Heart right ventricle (tissue), 16 donors: Measurements from ENCODE around the gene RBFOX2. TPM values are rescaled to one million over a fixed set of nuclear protein-coding genes. Genes with fewer than 3 reads are reported as not detected.
A peak's percentile ranks its signal among the peaks of the same experiment; 100 is the strongest.

ENCODE experiments used
- ATAC-seq, 8 donors: fragments of 200-7000 bp; cut with Tn5 transposase; one replicate each; pipeline ENCODE4 v1.9.1; 2020; ENCODE audit warnings: mild to moderate bottlenecking in 8 of 8, moderate library complexity in 8 of 8, moderate number of reproducible peaks in 1 of 8
- DNase-seq, 2 donors: peaks; one replicate each; pipeline ENCODE4 v3.0.0-alpha.2; 2020
- H3K27ac ChIP-seq, 10 donors: fragments of 200-600 bp; sonication (generic) in 2 of 10; one replicate each; pipeline versions ENCODE4 v1.5.0 to v1.8.0; 2020 to 2022; ENCODE audit warnings: mild to moderate bottlenecking in 3 of 10
- H3K27me3 ChIP-seq, 7 donors: fragments of 200-600 bp; one replicate each; pipeline ENCODE4 v1.8.0; 2021 to 2022; ENCODE audit warnings: mild to moderate bottlenecking in 2 of 7
- H3K36me3 ChIP-seq, 9 donors: fragments of 200-600 bp; sonication (generic) in 1 of 9; one replicate each; pipeline versions ENCODE4 v1.5.0 to v1.8.0; 2020 to 2022; ENCODE audit warnings: mild to moderate bottlenecking in 2 of 9
- H3K4me1 ChIP-seq, 9 donors: fragments of 200-600 bp; sonication (generic) in 1 of 9; one replicate each; pipeline versions ENCODE4 v1.5.0 to v1.8.0; 2020 to 2022; ENCODE audit warnings: mild to moderate bottlenecking in 4 of 9
- H3K4me3 ChIP-seq, 10 donors: fragments of 200-600 bp; sonication (generic) in 2 of 10; one replicate each; pipeline versions ENCODE4 v1.5.0 to v1.8.0; 2020 to 2022; ENCODE audit warnings: mild to moderate bottlenecking in 7 of 10, moderate library complexity in 2 of 10
- H3K9me3 ChIP-seq, 11 donors: fragments of 200-600 bp in 10 of 11; sonication (generic) in 2 of 11; one replicate each; pipeline versions ENCODE4 v1.5.0 to v1.8.0; 2013 to 2022; ENCODE audit warnings: mild to moderate bottlenecking in 2 of 11, control low read depth in 1 of 11, moderate library complexity in 1 of 11
- CTCF ChIP-seq, 9 donors: fragments of 200-600 bp; sonication (generic) in 2 of 9; IDR thresholded peaks; one replicate each; pipeline versions ENCODE4 v1.5.0 to v1.8.0; 2021 to 2022; ENCODE audit warnings: antibody characterized with exemption in 9 of 9, mild to moderate bottlenecking in 5 of 9, moderate library complexity in 1 of 9
- WGBS, 2 donors: extraction: QIAGEN DNeasy Blood & Tissue Kit; methylation state at CpG; one replicate each; pipeline ENCODE4 v1.1.7; 2013; ENCODE audit warnings: inconsistent platforms in 1 of 2; 5-methylcytosine and 5-hydroxymethylcytosine counted together
- intact Hi-C, 10 donors: fragments of 100-400 bp; cut with DNase I; formaldehyde crosslinking; loops; one replicate each; pipeline versions ENCODE4 v1.11.1 to v1.14.2; 2022
- polyA plus RNA-seq, 2 donors: library from polyadenylated mRNA; stranded (reverse); fragments of 200-250 nt; gene quantifications; one replicate each; pipeline ENCODE4 v1.2.3, GENCODE V29; 2013
- total RNA-seq, 10 donors: library from RNA; stranded (reverse); fragmentation: NEBNext Ultra II Directional in 3 of 10; extraction: Animal tissue kit (Norgen Biotek cat#: 25700) in 3 of 10; gene quantifications; one replicate each; pipeline versions ENCODE4 v1.2.1 to v1.2.4, GENCODE V29; 2021 to 2023
- donor health status: Arrhythmogenic right ventricular cardiomyopathy.
- donor health status: ischemic (EF 13 %, LVEDD 7.1; RV severe dilation, severe dysfunction).
- donor health status: healthy with polysubstance abuse.
- donor health status: DM: no; HTN: yes; CAD: no.
- donor health status: DM: no; HTN: no; CAD: no.
- donor health status: ischemic (EF 25% LVEDD 6.9; RV normal size, moderate dysfunction).
- donor health status: ischemic (EF 25% LVEDD 5.7; RV mildly dilated, moderate dysfunction).
- donor health status: healthy.
- donor health status: DM: yes; HTN: yes; CAD: no.
- donor health status: Ischemic cardiomyopathy.
- donor health status: ischemic (EF 35%, LVEDD 5.7; RV mildly dilated, moderate dysfunction).
- donor health status: nonischemic (EF 11% LVEDD 7.7; RV severe dilation, severe dysfunction).
- donor health status: DM: yes; HTN: yes; CAD: no.
- donor health status: PGD.
- donor health status: ischemic (EF 29% LVEDD 5.4; RV normal size, mild dysfunction).
- donor health status: nonischemic (EF 23%, LVEDD 6.1; RV moderate dilation, normal function).

The RBFOX2 gene
- total and polyA plus RNA-seq, 12 donors: 18.0 to 105 (median 90.4) TPM

- ATAC-seq: no peak
- no peaks in the 10 kb centered on the region for H3K27me3 ChIP-seq
- H3K9me3 ChIP-seq: no peaks in the 10 kb centered on the region
- no peak for TF ChIP-seq CTCF (IDR thresholded peaks at IDR 0.05)
- H3K4me1 ChIP-seq: peaks cover 0 to 98% (median 29%) of the 10 kb centered on the region in 9 donors
- H3K4me3 ChIP-seq: no peak overlapping the region
- peak overlapping the region in 1 of 10 donors; percentile 11 for H3K27ac ChIP-seq
- WGBS, 2 donors: 81 to 83% methylated on average over 3 of the region's 3 CpGs
- DNase-seq: no peak
- intact Hi-C loops: loop anchor here in 1 of 10 donors (5.0 kb wide), 1 partner anchor 42 kb away; the partner anchor contains the start of gene RBFOX2
- H3K36me3 ChIP-seq: no peaks in the 10 kb centered on the region
Observed at GRCh38 chr22:35985371-35985770, 43.3 kb downstream of the RBFOX2 start.

- peaks cover 0 to 97% (median 32%) of the 10 kb centered on the region in 9 donors for H3K4me1 ChIP-seq
- intact Hi-C loops: loop anchor here in 1 of 10 donors (5.0 kb wide), 1 partner anchor 43 kb away; the partner anchor contains the start of gene RBFOX2
- no peak for ATAC-seq
- 88% methylated on average over 4 of the region's 4 CpGs for WGBS, 2 donors
- no peak overlapping the region for H3K27ac ChIP-seq
- no peaks in the 10 kb centered on the region for H3K36me3 ChIP-seq
- H3K4me3 ChIP-seq: no peak overlapping the region
- no peaks in the 10 kb centered on the region for H3K9me3 ChIP-seq
- H3K27me3 ChIP-seq: no peaks in the 10 kb centered on the region
- no peak for TF ChIP-seq CTCF (IDR thresholded peaks at IDR 0.05)
- DNase-seq: no peak
Observed at GRCh38 chr22:35984183-35985175, 44.1 kb downstream of the RBFOX2 start.

- intact Hi-C loops: no loop called here
- no peak for ATAC-seq
- 100% methylated on average over 1 of the region's 1 CpG for WGBS, 2 donors
Observed at GRCh38 chr22:35981900-35982299, 46.7 kb downstream of the RBFOX2 start.

More at GRCh38 chr22:35981900-35982299, 46.7 kb downstream of the RBFOX2 start:
- Histone ChIP-seq H3K9me3 (no peaks in the 10 kb centered on the region), H3K27ac (no peak overlapping the region), H3K4me3 (no peak overlapping the region), H3K36me3 (no peaks in the 10 kb centered on the region), H3K4me1 (peaks cover 0 to 89% (median 31%) of the 10 kb centered on the region in 9 donors), H3K27me3 (no peaks in the 10 kb centered on the region)
- DNase-seq: no peak
- TF ChIP-seq CTCF (IDR thresholded peaks at IDR 0.05): no peak
